ENCODE data around the gene BACE1. TPM values are rescaled to one million over a fixed set of nuclear protein-coding genes. Genes with fewer than 3 reads are reported as not detected.
"Not testable (repeated sequence)": the region's sequence is repeated elsewhere in the genome, so short reads cannot be mapped to it uniquely, and the experiment has no call there.

Gene BACE1
- polyA plus RNA-seq, 3 donors, result 1.6 to 9.1 (median 3.1) TPM

- Histone ChIP-seq H3K9ac (ENCODE audit: insufficient read depth, low read length, poor library complexity, severe bottlenecking) (peak overlapping the region; percentile 86), H3K4me3 (replicated peaks in 1 of 3; ENCODE audit: low read depth in 2 of 3, low read length in 3 of 3) (peak overlapping the region; percentile 84 to 92 (median 91)), H3K9me3 (replicated peaks in 1 of 2; ENCODE audit: control insufficient read depth in 1 of 2, insufficient read depth in 1 of 2, low read length in 2 of 2) (no peaks in the 10 kb centered on the region), H3K27me3 (ENCODE audit: control insufficient read depth in 2 of 2, insufficient read depth in 2 of 2, low read length in 2 of 2) (no peaks in the 10 kb centered on the region), H3K27ac (ENCODE audit: low read depth in 1 of 2, low read length in 2 of 2) (peak overlapping the region; percentile 78 to 94), H3K4me1 (ENCODE audit: control insufficient read depth in 1 of 2, insufficient read depth in 2 of 2, low read length in 2 of 2) (peaks cover 11 to 14% of the 10 kb centered on the region in 2 donors), H3K36me3 (replicated peaks in 1 of 2; ENCODE audit: control insufficient read depth in 1 of 2, insufficient read depth in 2 of 2, low read length in 2 of 2) (peaks cover 0 to under 1% of the 10 kb centered on the region in 2 donors), H3K4me2 (replicated peaks; ENCODE audit: extremely low read depth, low read length, poor library complexity, severe bottlenecking) (peak overlapping the region; percentile 84), H3K79me2 (ENCODE audit: insufficient read depth, low read length) (peaks cover 3% of the 10 kb centered on the region), H2AFZ (ENCODE audit: insufficient read depth, low read depth, low read length, poor library complexity, severe bottlenecking) (peak overlapping the region; percentile 94), H4K20me1 (ENCODE audit: insufficient read depth, low read length) (no peaks in the 10 kb centered on the region)
- Mint-ChIP-seq H3K4me3 (no peak overlapping the region), H3K36me3 (peaks cover 0 to 5% of the 10 kb centered on the region in 2 donors), H3K27ac (no peak overlapping the region), H3K4me1 (peaks cover 5% of the 10 kb centered on the region), H3K27me3 (ENCODE audit: low read depth in 3 of 3) (peaks cover 0 to 2% (median 0%) of the 10 kb centered on the region in 3 donors), H3K9me3 (no peaks in the 10 kb centered on the region)
- intact Hi-C loops (cut with micrococcal nuclease), result loop anchor here in 1 of 2 donors (10.0 kb wide), 1 partner anchor 544 kb away; the partner anchor contains the start of gene ZPR1
- no peak for TF ChIP-seq CTCF (IDR thresholded peaks at IDR 0.05)
- 17% methylated on average over 14 of the region's 15 CpGs for WGBS (ENCODE audit: insufficient coverage)
- DNase-seq, result peak in 1 of 3 donors; percentile 14
Measured at GRCh38 chr11:117328375-117329010, 12.4 kb upstream of the BACE1 start.

- Mint-ChIP-seq H3K27me3 (ENCODE audit: low read depth in 3 of 3) (peaks cover 0 to 2% (median 0%) of the 10 kb centered on the region in 3 donors), H3K27ac (peak within 1 kb of the TSS in 2 of 7 donors; percentile 3), H3K9me3 (no peaks in the 10 kb centered on the region), H3K4me1 (peaks cover 5% of the 10 kb centered on the region), H3K4me3 (no peak within 1 kb of the TSS), H3K36me3 (peaks cover 0 to 5% of the 10 kb centered on the region in 2 donors)
- H3K4me2 ChIP-seq (replicated peaks; ENCODE audit: extremely low read depth, low read length, poor library complexity, severe bottlenecking), result peak within 1 kb of the TSS; percentile 84
- peak within 1 kb of the TSS; percentile 86 for H3K9ac ChIP-seq (ENCODE audit: insufficient read depth, low read length, poor library complexity, severe bottlenecking)
- peaks cover 11 to 14% of the 10 kb centered on the region in 2 donors for H3K4me1 ChIP-seq (ENCODE audit: control insufficient read depth in 1 of 2, insufficient read depth in 2 of 2, low read length in 2 of 2)
- intact Hi-C loops (cut with micrococcal nuclease), result loop anchor here in 1 of 2 donors (10.0 kb wide), 1 partner anchor 543 kb away; the partner anchor contains the start of gene ZPR1
- H3K4me3 ChIP-seq (replicated peaks in 1 of 3; ENCODE audit: low read depth in 2 of 3, low read length in 3 of 3), result peak within 1 kb of the TSS; percentile 84 to 92 (median 91)
- under 1% methylated on average over 63 of the region's 64 CpGs for WGBS (ENCODE audit: insufficient coverage)
- peaks cover 3% of the 10 kb centered on the region for H3K79me2 ChIP-seq (ENCODE audit: insufficient read depth, low read length)
- peak within 1 kb of the TSS; percentile 94 for H2AFZ ChIP-seq (ENCODE audit: insufficient read depth, low read depth, low read length, poor library complexity, severe bottlenecking)
- H4K20me1 ChIP-seq (ENCODE audit: insufficient read depth, low read length), result no peaks in the 10 kb centered on the region
- H3K27ac ChIP-seq (ENCODE audit: low read depth in 1 of 2, low read length in 2 of 2), result peak within 1 kb of the TSS; percentile 78 to 94
- H3K9me3 ChIP-seq (replicated peaks in 1 of 2; ENCODE audit: control insufficient read depth in 1 of 2, insufficient read depth in 1 of 2, low read length in 2 of 2), result no peaks in the 10 kb centered on the region
- no peak for TF ChIP-seq CTCF (IDR thresholded peaks at IDR 0.05)
- DNase-seq, result peak; percentile 92 to 93 (median 92)
- H3K36me3 ChIP-seq (replicated peaks in 1 of 2; ENCODE audit: control insufficient read depth in 1 of 2, insufficient read depth in 2 of 2, low read length in 2 of 2), result no peaks in the 10 kb centered on the region
- no peaks in the 10 kb centered on the region for H3K27me3 ChIP-seq (ENCODE audit: control insufficient read depth in 2 of 2, insufficient read depth in 2 of 2, low read length in 2 of 2)
Measured at GRCh38 chr11:117327567-117328374, 11.7 kb upstream of the BACE1 start, which contains the start of gene CEP164. Gene CEP164 (plus strand): TSS chr11:117327854. CDS start chr11:117338587, 10,733 bp downstream.

GRCh38 chr11:117327255-117327566, 11.2 kb upstream of the BACE1 start:
- H4K20me1 ChIP-seq (ENCODE audit: insufficient read depth, low read length); H3K36me3 Mint-ChIP-seq; H3K27me3 ChIP-seq (ENCODE audit: control insufficient read depth in 2 of 2, insufficient read depth in 2 of 2, low read length in 2 of 2); H3K27me3 Mint-ChIP-seq (ENCODE audit: low read depth in 3 of 3); H3K9ac ChIP-seq (ENCODE audit: insufficient read depth, low read length, poor library complexity, severe bottlenecking); H3K9me3 Mint-ChIP-seq; H3K4me3 Mint-ChIP-seq; DNase-seq; H3K4me1 Mint-ChIP-seq; H3K79me2 ChIP-seq (ENCODE audit: insufficient read depth, low read length); H3K36me3 ChIP-seq (replicated peaks in 1 of 2; ENCODE audit: control insufficient read depth in 1 of 2, insufficient read depth in 2 of 2, low read length in 2 of 2); H2AFZ ChIP-seq (ENCODE audit: insufficient read depth, low read depth, low read length, poor library complexity, severe bottlenecking); H3K9me3 ChIP-seq (replicated peaks in 1 of 2; ENCODE audit: control insufficient read depth in 1 of 2, insufficient read depth in 1 of 2, low read length in 2 of 2): not testable (repeated sequence)
- Histone ChIP-seq H3K4me2 (replicated peaks; ENCODE audit: extremely low read depth, low read length, poor library complexity, severe bottlenecking) (peak overlapping the region; percentile 84), H3K4me3 (replicated peaks in 1 of 3; ENCODE audit: low read depth in 2 of 3, low read length in 3 of 3) (peak overlapping the region in 2 of 3 experiments; percentile 1 to 91), H3K27ac (ENCODE audit: low read depth in 1 of 2, low read length in 2 of 2) (peak overlapping the region in 1 of 2 donors; percentile 78), H3K4me1 (ENCODE audit: control insufficient read depth in 1 of 2, insufficient read depth in 2 of 2, low read length in 2 of 2) (peaks cover 11 to 14% of the 10 kb centered on the region in 2 donors)
- H3K27ac Mint-ChIP-seq, result peak overlapping the region in 1 of 7 donors; percentile 3
- intact Hi-C loops (cut with micrococcal nuclease), result loop anchor here in 1 of 2 donors (10.0 kb wide), 1 partner anchor 542 kb away; the partner anchor contains the start of gene ZPR1
- 30% methylated on average over 3 of the region's 5 CpGs for WGBS (ENCODE audit: insufficient coverage)

Measured in CD14-positive monocyte (primary cell).